NCI-H2196 (cell line): Measurements from ENCODE around the gene CTNNB1.
"Not testable (repeated sequence)": the region's sequence is repeated elsewhere in the genome, so short reads cannot be mapped to it uniquely, and the experiment has no call there.

Experiments
- DNase-seq: peaks from one replicate; lab custom pipeline; 2025; ENCODE audit not compliant: unreplicated experiment; lab: John Stamatoyannopoulos, UW

Gene CTNNB1

GRCh38 chr3:41248525-41248924 is 49.2 kb downstream of the CTNNB1 start:
- DNase-seq: no peak

- DNase-seq: no peak
These were observed 50.0 kb downstream of the CTNNB1 start for GRCh38 chr3:41249318-41249717.

DNA sequence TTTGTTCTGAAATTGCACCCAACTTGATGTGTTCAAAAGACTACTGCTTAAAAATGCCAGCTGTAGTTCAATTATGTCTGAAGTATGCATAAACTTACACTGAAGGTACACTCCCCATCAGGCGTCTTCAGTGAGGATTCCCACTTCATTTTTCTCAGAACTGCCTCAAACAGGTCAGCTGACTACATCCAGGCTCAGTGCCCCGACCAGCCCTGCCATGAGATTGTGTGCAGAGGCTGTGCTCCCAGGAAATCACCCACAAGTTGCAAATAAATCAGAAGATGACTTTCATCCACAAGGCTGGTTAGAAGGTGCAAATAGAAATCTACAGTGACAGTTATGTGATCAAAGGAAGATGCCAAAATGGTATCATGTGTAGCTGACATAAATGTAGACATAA is 51.5 kb downstream of the CTNNB1 start:
- DNase-seq: no peak

DNA sequence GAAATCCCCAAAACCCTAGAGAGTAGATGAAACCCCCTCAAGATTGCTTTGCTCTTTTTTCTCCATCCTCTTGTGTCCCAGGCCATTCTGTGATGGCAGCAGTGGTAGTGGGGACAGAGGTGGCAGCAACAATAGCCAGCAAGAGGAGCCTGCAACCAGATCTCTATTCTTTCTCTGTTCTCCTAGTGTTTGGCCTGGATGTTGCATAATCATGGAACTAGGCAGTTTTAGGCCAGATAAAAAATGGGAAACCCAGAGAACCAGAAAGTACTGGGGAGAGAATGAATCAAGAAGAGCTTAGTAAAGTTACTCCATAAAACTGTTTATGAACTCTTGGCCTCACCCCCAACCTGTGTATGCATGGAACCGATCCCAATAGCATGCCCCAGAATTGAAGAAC is 52.3 kb downstream of the CTNNB1 start:
- DNase-seq: no peak

DNA sequence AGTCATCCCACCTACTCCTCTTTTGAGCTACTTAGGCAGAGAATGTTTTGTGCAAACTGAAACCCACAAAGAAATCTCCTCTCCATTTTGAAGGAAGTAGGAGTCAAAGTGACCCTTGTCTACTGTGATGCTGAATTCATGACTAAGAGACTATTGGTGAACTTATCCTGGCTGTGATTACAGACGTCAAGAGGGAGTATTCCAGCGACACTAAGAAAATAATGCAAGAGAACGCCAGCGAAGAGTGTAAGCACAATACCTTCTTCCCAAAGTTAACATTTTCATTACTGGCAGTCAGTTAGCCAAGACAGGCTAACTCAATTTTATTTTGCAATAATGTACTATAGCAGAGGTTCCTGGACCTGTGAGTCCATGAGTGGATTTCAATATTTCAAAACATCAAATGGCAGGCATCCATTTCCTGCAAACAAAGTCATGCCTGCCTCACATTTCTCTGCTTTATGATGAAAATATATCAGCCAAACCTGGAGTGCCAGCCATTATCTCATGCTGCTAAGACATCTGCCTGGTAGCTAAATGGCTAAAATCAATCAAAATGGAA is 59.0 kb downstream of the CTNNB1 start:
- DNase-seq: no peak

- no peak for DNase-seq
These were observed 60.3 kb downstream of the CTNNB1 start for GRCh38 chr3:41259449-41260062.

DNA sequence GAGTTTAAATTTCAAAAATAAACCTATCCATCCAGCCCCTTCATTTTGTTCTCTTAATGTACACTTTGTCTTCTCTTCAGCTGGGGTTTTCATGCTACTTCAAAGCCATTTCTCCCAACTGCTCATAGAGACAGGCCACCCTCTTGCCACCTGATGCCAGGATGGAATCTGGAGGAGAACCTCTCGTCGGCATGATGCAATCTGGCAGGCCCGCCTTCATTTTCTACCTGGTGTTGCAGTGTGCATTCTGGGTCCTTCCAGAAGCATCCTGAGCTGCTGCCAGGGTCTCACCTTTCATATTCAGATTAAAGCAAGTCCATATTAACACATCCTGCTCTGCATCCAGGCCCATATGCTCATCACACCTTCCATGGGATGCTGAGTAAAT is 60.8 kb downstream of the CTNNB1 start:
- DNase-seq: no peak

- DNase-seq: no peak
These were observed 65.8 kb downstream of the CTNNB1 start for GRCh38 chr3:41265011-41265545.

GRCh38 chr3:41265823-41266273 is 66.5 kb downstream of the CTNNB1 start:
- no peak for DNase-seq

GRCh38 chr3:41267975-41268640 is 68.8 kb downstream of the CTNNB1 start:
- peak; percentile 1 for DNase-seq

- DNase-seq: no peak
These were observed 73.4 kb downstream of the CTNNB1 start for GRCh38 chr3:41272667-41273066.

DNA sequence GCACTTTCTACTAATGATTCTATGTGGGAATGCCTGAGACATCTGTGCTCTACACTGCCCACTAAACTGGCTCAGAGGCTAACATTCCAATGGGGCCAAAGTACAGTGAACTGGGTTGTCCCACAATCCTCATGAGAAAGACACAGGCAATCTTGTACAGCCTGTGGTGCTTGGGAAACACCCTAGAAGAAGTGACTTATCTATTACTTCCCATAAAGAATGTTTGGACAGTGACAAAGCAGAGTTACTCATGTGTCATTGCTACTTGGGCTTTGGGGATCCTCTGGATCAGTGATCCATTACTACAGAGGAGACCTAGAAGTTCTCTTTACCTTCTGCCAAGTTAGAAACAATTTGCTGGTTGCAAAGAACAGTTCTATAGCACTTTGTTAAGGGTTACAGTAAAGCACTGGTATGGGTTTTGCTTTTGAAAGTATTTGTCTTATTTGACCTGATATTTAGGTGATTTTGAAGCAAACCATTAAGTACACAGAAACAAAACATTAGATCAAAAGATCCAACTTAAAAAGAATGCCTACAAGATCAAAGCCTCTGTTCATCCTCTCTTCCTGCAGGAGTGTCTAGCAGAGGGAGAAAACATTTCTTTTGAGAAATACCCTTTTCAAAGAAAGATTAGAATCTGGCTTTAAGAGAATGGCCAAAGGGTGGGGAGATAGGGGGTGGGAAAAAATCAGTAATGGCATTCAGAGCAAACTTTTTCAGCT is 75.8 kb downstream of the CTNNB1 start:
- no peak for DNase-seq

- no peak for DNase-seq
These were observed 76.9 kb downstream of the CTNNB1 start for GRCh38 chr3:41276191-41276590.

- DNase-seq: no peak
These were observed 78.6 kb downstream of the CTNNB1 start for GRCh38 chr3:41277790-41278465.

DNA sequence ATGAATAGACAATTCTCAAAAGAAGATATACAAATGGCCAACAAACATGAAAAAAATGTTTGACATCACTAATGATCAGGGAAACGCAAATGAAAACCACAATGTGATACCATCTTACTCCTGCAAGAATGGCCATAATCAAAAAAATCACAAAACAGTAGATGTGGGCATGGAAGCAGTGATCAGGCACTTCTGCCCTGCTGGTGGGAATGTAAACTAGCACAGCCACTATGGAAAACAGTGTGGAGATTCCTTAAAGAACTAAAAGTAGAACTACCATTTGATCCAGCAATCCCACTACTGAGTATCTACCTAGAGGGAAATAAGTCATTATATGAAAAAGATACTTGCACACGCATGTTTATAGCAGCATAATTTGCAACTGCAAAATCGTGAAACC is 85.6 kb downstream of the CTNNB1 start:
- DNase-seq: not testable (repeated sequence)

GRCh38 chr3:41286305-41286704 is 87.0 kb downstream of the CTNNB1 start:
- DNase-seq: no peak

GRCh38 chr3:41288785-41289184 is 89.5 kb downstream of the CTNNB1 start:
- no peak for DNase-seq
